B cell (primary cell): ENCODE results near the gene CC2D2B. TPM values are rescaled to one million over a fixed set of nuclear protein-coding genes. Genes with fewer than 3 reads are reported as not detected.
A peak's percentile ranks its signal among the peaks of the same experiment; 100 is the strongest.

Experiments used
- ATAC-seq: fragments of 200-7000 bp; cut with Tn5 transposase; one replicate; pipeline ENCODE4 v1.10.0; 2021; ENCODE audit warnings: low read depth, mild to moderate bottlenecking, moderate number of reproducible peaks, moderate library complexity
- CTCF ChIA-PET: fragments of 350-600 bp; sonication (Branson Sonifier 250); formaldehyde crosslinking; loops from one replicate; lab custom pipeline; 2021; ENCODE audit warnings: antibody characterized with exemption, inconsistent platforms; lab: Charles Lee
- POLR2A ChIA-PET: fragments of 350-600 bp; sonication (Branson Sonifier 250); formaldehyde crosslinking; loops from one replicate; lab custom pipeline; 2021; ENCODE audit warnings: antibody characterized with exemption; lab: Charles Lee
- DNase-seq: peaks from one replicate; pipeline ENCODE4 v3.0.0; 2013
- H2AFZ ChIP-seq: 2 replicates; pipeline ENCODE4 v1.6.1; 2012; ENCODE audit warnings: mild to moderate bottlenecking, low read depth, low read length; ENCODE audit not compliant: insufficient read depth, poor library complexity, severe bottlenecking
- H3K27ac ChIP-seq, 2 donors: 1 replicate in 1 of 2; 2 replicates in 1 of 2; pipeline ENCODE4 v1.5.1; 2012 to 2013; ENCODE audit warnings: low read length in 2 of 2, mild to moderate bottlenecking in 2 of 2, moderate library complexity in 1 of 2
- H3K27me3 ChIP-seq, 4 experiments: fragments of 200-600 bp in 1 of 4; sonication (generic) in 1 of 4; replicated peaks in 1 of 4; 1 replicate in 2 of 4; 2 replicates in 2 of 4; pipeline versions ENCODE4 v1.6.1 to v1.7.0; 2013 to 2016; ENCODE audit warnings: low read length in 3 of 4, mild to moderate bottlenecking in 2 of 4, mixed read lengths in 1 of 4, moderate library complexity in 1 of 4; ENCODE audit not compliant: insufficient read depth in 4 of 4, control insufficient read depth in 3 of 4; ENCODE audit errors: control extremely low read depth in 1 of 4
- H3K36me3 ChIP-seq, 2 experiments: replicated peaks in 1 of 2; 1 replicate in 1 of 2; 2 replicates in 1 of 2; pipeline versions ENCODE4 v1.6.1 to v1.7.1; 2013; ENCODE audit warnings: low read length in 1 of 2; ENCODE audit not compliant: insufficient read depth in 2 of 2, control insufficient read depth in 1 of 2; ENCODE audit errors: control extremely low read depth in 1 of 2, extremely low read depth in 1 of 2
- H3K4me1 ChIP-seq, 2 donors: fragments of 200-600 bp in 1 of 2; sonication (generic) in 1 of 2; 1 replicate in 1 of 2; 2 replicates in 1 of 2; pipeline versions ENCODE4 v1.5.1 to v1.6.1; 2013 to 2017; ENCODE audit warnings: low read length in 2 of 2; ENCODE audit not compliant: control insufficient read depth in 2 of 2, insufficient read depth in 2 of 2
- H3K4me2 ChIP-seq: replicated peaks from 2 replicates; pipeline ENCODE3; 2012; ENCODE audit warnings: mild to moderate bottlenecking, low read depth, low read length; ENCODE audit not compliant: poor library complexity, severe bottlenecking
- H3K4me3 ChIP-seq, 5 experiments: fragments of 200-600 bp in 1 of 5; sonication (generic) in 1 of 5; 1 replicate in 3 of 5; 2 replicates in 2 of 5; pipeline versions ENCODE4 v1.5.1 to v1.7.0; 2011 to 2016; ENCODE audit warnings: low read length in 4 of 5, mild to moderate bottlenecking in 4 of 5, low read depth in 2 of 5, control low read depth in 1 of 5, moderate library complexity in 1 of 5; ENCODE audit not compliant: insufficient read depth in 1 of 5; ENCODE audit errors: control extremely low read depth in 1 of 5, extremely low read depth in 1 of 5
- H3K79me2 ChIP-seq: fragments of 200-600 bp; sonication (generic); one replicate; pipeline ENCODE4 v1.6.0; 2016; ENCODE audit warnings: low read length; ENCODE audit not compliant: control insufficient read depth, insufficient read depth
- H3K9ac ChIP-seq: fragments of 200-600 bp; sonication (generic); 2 replicates; pipeline ENCODE4 v1.6.1; 2017; ENCODE audit warnings: mild to moderate bottlenecking, low read length, moderate library complexity
- H3K9me3 ChIP-seq, 3 donors: one replicate each; pipeline versions ENCODE4 v1.6.1 to v1.7.1; 2013; ENCODE audit warnings: low read length in 2 of 3; ENCODE audit not compliant: control insufficient read depth in 2 of 3, insufficient read depth in 1 of 3; ENCODE audit errors: control extremely low read depth in 1 of 3
- H4K20me1 ChIP-seq: 2 replicates; pipeline ENCODE4 v1.6.0; 2012; ENCODE audit warnings: mild to moderate bottlenecking, low read length; ENCODE audit not compliant: insufficient read depth, control insufficient read depth, poor library complexity, severe bottlenecking
- H3K27ac Mint-ChIP-seq: one replicate; pipeline ENCODE4 v1.8.0; 2021; ENCODE audit warnings: mixed read lengths
- H3K27me3 Mint-ChIP-seq: one replicate; pipeline ENCODE4 v1.8.0; 2021; ENCODE audit warnings: mixed read lengths
- H3K4me1 Mint-ChIP-seq: one replicate; pipeline ENCODE4 v1.8.0; 2021; ENCODE audit warnings: mixed read lengths
- H3K4me3 Mint-ChIP-seq: one replicate; pipeline ENCODE4 v1.8.0; 2021; ENCODE audit warnings: mixed read lengths
- H3K9me3 Mint-ChIP-seq: one replicate; pipeline ENCODE4 v1.8.0; 2022; ENCODE audit warnings: mixed read lengths; ENCODE audit not compliant: insufficient read depth
- CTCF ChIP-seq: fragments of 200-600 bp; IDR thresholded peaks from one replicate; pipeline ENCODE4 v1.8.0; 2022; ENCODE audit warnings: antibody characterized with exemption, mild to moderate bottlenecking
- EZH2 ChIP-seq: IDR thresholded peaks from 2 replicates; pipeline ENCODE4 v1.6.1; 2012; ENCODE audit warnings: borderline replicate concordance, low read depth, mild to moderate bottlenecking, moderate library complexity, low read length; ENCODE audit not compliant: insufficient read depth, poor library complexity, severe bottlenecking
- WGBS: methylation state at CpG from one replicate; pipeline ENCODE4 v1.1.5; 2013; ENCODE audit warnings: missing lambda C conversion rate; ENCODE audit not compliant: insufficient coverage; 5-methylcytosine and 5-hydroxymethylcytosine counted together
- intact Hi-C: fragments of 100-400 bp; cut with micrococcal nuclease; formaldehyde crosslinking; loops from one replicate; pipeline ENCODE4 v1.10.0; 2022
- polyA plus RNA-seq: library from polyadenylated mRNA; depleted of rRNA; stranded (reverse); fragments of >200 nt; gene quantifications from 2 replicates; pipeline ENCODE4 v1.2.3, GENCODE V29; 2012
- total RNA-seq, 2 donors: library from RNA; stranded (reverse); fragments of 120-200 nt in 1 of 2; gene quantifications; 1 replicate in 1 of 2; 2 replicates in 1 of 2; pipeline versions ENCODE4 v1.2.3 to v1.2.4, GENCODE V29; 2013 to 2022

Gene CC2D2B
- total and polyA plus RNA-seq, 2 donors (not counting 1 experiment from before 2014, with no cell fraction given), result 0.70 to 2.1 TPM

- Histone ChIP-seq H3K4me3 (no peak overlapping the region), H3K27me3 (no peaks in the 10 kb centered on the region), H2AFZ (peak overlapping the region; percentile 76), H3K9me3 (no peaks in the 10 kb centered on the region), H3K4me1 (peaks cover 11 to 13% of the 10 kb centered on the region in 2 donors), H3K9ac (no peak overlapping the region), H3K27ac (peak overlapping the region; percentile 26 to 75), H3K79me2 (no peaks in the 10 kb centered on the region), H3K4me2 (peak overlapping the region; percentile 38), H3K36me3 (peaks cover 6 to 57% of the 10 kb centered on the region in 2 experiments), H4K20me1 (no peaks in the 10 kb centered on the region)
- TF ChIP-seq EZH2 (no peak), CTCF (peak; percentile 88)
- peak overlapping the region; percentile 88 for H3K27ac Mint-ChIP-seq
- ChIA-PET CTCF (interaction anchor here (0.6 to 8.2 kb wide), 52 partner anchors 8 to 437 kb away, joined by 3 to 221 read pairs (median 4); partner anchors contain the start of genes ALDH18A1, ENTPD1, TCTN3 and ZNF518A), POLR2A (interaction anchor here (1.0 to 2.9 kb wide), 3 partner anchors 24 to 171 kb away, joined by 3 to 31 read pairs (median 7); partner anchors contain the start of gene TCTN3)
- H3K4me1 Mint-ChIP-seq, result peaks cover 23% of the 10 kb centered on the region
- H3K4me3 Mint-ChIP-seq, result no peak overlapping the region
- no peaks in the 10 kb centered on the region for H3K9me3 Mint-ChIP-seq
- intact Hi-C loops, result loop anchor here (1.0 kb wide), 3 partner anchors 23 to 177 kb away; no protein-coding TSS in a partner anchor
- DNase-seq (peak; percentile 83), ATAC-seq (peak; percentile 99)
- WGBS, result 41% methylated on average over 3 of the region's 7 CpGs
- no peaks in the 10 kb centered on the region for H3K27me3 Mint-ChIP-seq
Measured at GRCh38 chr10:95864906-95865813, 42.6 kb upstream of the CC2D2B start.
